SK-N-SH (cell line): ENCODE measurements around the gene SRM.
"Not testable (repeated sequence)": the region's sequence is repeated elsewhere in the genome, so short reads cannot be mapped to it uniquely, and the experiment has no call there.

ENCODE experiments used
- CTCF ChIP-seq: fragments of 200-600 bp; sonication (generic); IDR thresholded peaks from 2 replicates; pipeline ENCODE4 v1.6.1; 2017; ENCODE audit warnings: antibody characterized with exemption, mild to moderate bottlenecking, moderate library complexity
- EZH2phosphoT487 ChIP-seq: fragments of 200-600 bp; sonication (generic); IDR thresholded peaks from 2 replicates; pipeline ENCODE4 v1.6.1; 2017; ENCODE audit warnings: low read depth, mixed run types, mild to moderate bottlenecking, antibody characterized with exemption, moderate library complexity, borderline replicate concordance
- GABPA ChIP-seq: IDR thresholded peaks from 2 replicates; pipeline ENCODE4 v1.4.0; 2012; ENCODE audit warnings: low read depth, mild to moderate bottlenecking
- IRF3 ChIP-seq: fragments of 150-350 bp; IDR thresholded peaks from 2 replicates; pipeline ENCODE4 v1.6.1; 2016; ENCODE audit warnings: mild to moderate bottlenecking, low read depth, low read length
- MXI1 ChIP-seq: IDR thresholded peaks from 2 replicates; pipeline ENCODE4 v1.6.1; 2012; ENCODE audit warnings: mild to moderate bottlenecking, low read depth, low read length, improper control_type of control experiment
- NRF1 ChIP-seq: IDR thresholded peaks from 2 replicates; pipeline ENCODE4 v1.6.1; 2012; ENCODE audit warnings: low read depth, mild to moderate bottlenecking, low read length
- SIN3A ChIP-seq: IDR thresholded peaks from 2 replicates; pipeline ENCODE4 v1.6.1; 2012; ENCODE audit warnings: low read depth, mild to moderate bottlenecking, low read length, moderate library complexity, borderline replicate concordance
- SMC3 ChIP-seq: IDR thresholded peaks from 2 replicates; pipeline ENCODE4 v1.6.1; 2012; ENCODE audit warnings: low read depth, low read length, improper control_type of control experiment
- TEAD4 ChIP-seq: IDR thresholded peaks from 2 replicates; pipeline ENCODE4 v1.4.0; 2012; ENCODE audit warnings: mild to moderate bottlenecking, borderline replicate concordance; ENCODE audit not compliant: insufficient read depth

GRCh38 chr1:11037019-11037739 is 22.6 kb downstream of the SRM start:
- TF ChIP-seq NRF1, SMC3, CTCF, MXI1, SIN3A, GABPA, IRF3, EZH2phosphoT487, TEAD4: not testable (repeated sequence)
